Calu3 (cell line): Measurements from ENCODE around the gene RPUSD3. TPM values are rescaled to one million over a fixed set of nuclear protein-coding genes. Genes with fewer than 3 reads are reported as not detected.

Experiments
- BruUV-seq: library from RNA; stranded (reverse); fragments of 400-500 nt; replicated peaks from 2 replicates; lab custom pipeline; 2021; lab: Mats Ljungman, UMichigan
- CTCF ChIA-PET: fragments of 300-600 bp; sonication (Branson Sonifier 250); formaldehyde crosslinking; loops from one replicate; lab custom pipeline; 2022; ENCODE audit warnings: antibody characterized with exemption; lab: Charles Lee
- DNase-seq: peaks from one replicate; pipeline ENCODE4 v3.0.0; 2022
- H3K27ac Mint-ChIP-seq: one replicate; pipeline ENCODE4 v1.8.0; 2022; ENCODE audit warnings: mixed read lengths; ENCODE audit not compliant: unreplicated experiment
- H3K27me3 Mint-ChIP-seq: one replicate; pipeline ENCODE4 v1.8.0; 2022; ENCODE audit warnings: mixed read lengths; ENCODE audit not compliant: unreplicated experiment
- H3K36me3 Mint-ChIP-seq: one replicate; pipeline ENCODE4 v1.8.0; 2022; ENCODE audit warnings: mild to moderate bottlenecking, moderate library complexity, mixed read lengths; ENCODE audit not compliant: insufficient read depth, unreplicated experiment
- H3K4me1 Mint-ChIP-seq: one replicate; pipeline ENCODE4 v1.8.0; 2022; ENCODE audit warnings: mild to moderate bottlenecking, low read depth, mixed read lengths; ENCODE audit not compliant: unreplicated experiment
- H3K4me3 Mint-ChIP-seq: one replicate; pipeline ENCODE4 v1.8.0; 2022; ENCODE audit warnings: mild to moderate bottlenecking, low read depth, moderate library complexity, mixed read lengths; ENCODE audit not compliant: unreplicated experiment
- H3K9me3 Mint-ChIP-seq: one replicate; pipeline ENCODE4 v1.8.0; 2022; ENCODE audit warnings: low read depth, mixed read lengths; ENCODE audit not compliant: unreplicated experiment
- intact Hi-C: fragments of 100-400 bp; cut with micrococcal nuclease; formaldehyde crosslinking; loops from one replicate; pipeline ENCODE4 v1.10.0; 2022; ENCODE audit not compliant: unreplicated experiment
- total RNA-seq: library from RNA; stranded (reverse); gene quantifications from 2 replicates; pipeline ENCODE4 v1.2.3, GENCODE V29; 2022
- TF ChIP-seq, protein P1 (sequence below): fragments of 200-600 bp; IDR thresholded peaks from one replicate; pipeline ENCODE4 v1.8.0; 2022; ENCODE audit warnings: antibody characterized with exemption; ENCODE audit not compliant: unreplicated experiment

The RPUSD3 gene
- total RNA-seq, 1 experiment from 2014 or later, result 41.7 TPM

DNA sequence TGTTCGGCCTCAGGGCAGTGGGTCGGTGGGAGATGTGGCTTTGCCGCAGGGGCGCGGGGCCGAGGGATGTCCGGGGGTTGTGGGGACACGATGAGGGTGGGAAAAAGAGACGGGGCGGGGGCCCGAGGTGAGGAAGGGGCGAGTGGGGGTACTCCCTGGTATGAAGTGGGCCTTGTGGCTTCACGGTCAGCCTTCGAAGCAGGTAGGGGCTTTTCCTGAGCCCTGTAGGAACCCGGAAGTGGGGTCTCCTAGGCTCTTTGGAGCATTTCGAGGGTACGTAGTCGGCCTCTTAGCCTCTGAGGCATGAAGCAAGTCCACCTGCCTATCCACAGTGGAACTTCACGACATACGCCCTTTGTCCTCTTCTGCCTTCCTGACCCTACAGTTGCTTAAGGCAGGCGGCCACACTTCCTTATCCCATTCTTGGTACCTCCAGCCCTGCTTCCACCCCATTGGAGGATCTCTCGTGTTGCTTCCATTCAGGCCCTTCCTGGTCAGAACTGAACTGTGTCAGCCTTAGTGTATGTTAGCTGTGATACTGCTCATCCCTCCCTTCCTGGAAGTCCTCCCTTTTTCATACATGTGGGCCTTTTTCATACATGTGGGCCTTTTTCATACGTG is 50.5 kb downstream of the RPUSD3 start:
- Mint-ChIP-seq H3K4me1 (peaks cover 27% of the 10 kb centered on the region), H3K36me3 (peaks cover 78% of the 10 kb centered on the region), H3K27ac (peak overlapping the region; percentile 100), H3K4me3 (peak overlapping the region; percentile 89), H3K9me3 (no peaks in the 10 kb centered on the region), H3K27me3 (no peaks in the 10 kb centered on the region)
- no TSS peak for BruUV-seq
- intact Hi-C loops, result loop anchor here (5.0 kb wide), 1 partner anchor 76 kb away; no protein-coding TSS in a partner anchor
- TF ChIP-seq, protein P1, sequence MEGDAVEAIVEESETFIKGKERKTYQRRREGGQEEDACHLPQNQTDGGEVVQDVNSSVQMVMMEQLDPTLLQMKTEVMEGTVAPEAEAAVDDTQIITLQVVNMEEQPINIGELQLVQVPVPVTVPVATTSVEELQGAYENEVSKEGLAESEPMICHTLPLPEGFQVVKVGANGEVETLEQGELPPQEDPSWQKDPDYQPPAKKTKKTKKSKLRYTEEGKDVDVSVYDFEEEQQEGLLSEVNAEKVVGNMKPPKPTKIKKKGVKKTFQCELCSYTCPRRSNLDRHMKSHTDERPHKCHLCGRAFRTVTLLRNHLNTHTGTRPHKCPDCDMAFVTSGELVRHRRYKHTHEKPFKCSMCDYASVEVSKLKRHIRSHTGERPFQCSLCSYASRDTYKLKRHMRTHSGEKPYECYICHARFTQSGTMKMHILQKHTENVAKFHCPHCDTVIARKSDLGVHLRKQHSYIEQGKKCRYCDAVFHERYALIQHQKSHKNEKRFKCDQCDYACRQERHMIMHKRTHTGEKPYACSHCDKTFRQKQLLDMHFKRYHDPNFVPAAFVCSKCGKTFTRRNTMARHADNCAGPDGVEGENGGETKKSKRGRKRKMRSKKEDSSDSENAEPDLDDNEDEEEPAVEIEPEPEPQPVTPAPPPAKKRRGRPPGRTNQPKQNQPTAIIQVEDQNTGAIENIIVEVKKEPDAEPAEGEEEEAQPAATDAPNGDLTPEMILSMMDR, result no peak
- DNase-seq, result peak; percentile 23
- CTCF ChIA-PET, result interaction anchor here (1.0 to 1.5 kb wide), 2 partner anchors 12 to 153 kb away, joined by 3 read pairs; no protein-coding TSS in a partner anchor

- no peaks in the 10 kb centered on the region for H3K27me3 Mint-ChIP-seq
- peak within 1 kb of the TSS; percentile 89 for H3K4me3 Mint-ChIP-seq
- DNase-seq, result peak; percentile 90
- intact Hi-C loops, result loop anchor here (5.0 kb wide), 1 partner anchor 75 kb away; no protein-coding TSS in a partner anchor
- CTCF ChIA-PET, result interaction anchor here (0.7 to 1.5 kb wide), 3 partner anchors 12 to 154 kb away, joined by 3 to 4 read pairs (median 3); partner anchors contain the start of gene OGG1
- no peaks in the 10 kb centered on the region for H3K9me3 Mint-ChIP-seq
- TF ChIP-seq, protein P1, result no peak
- H3K27ac Mint-ChIP-seq, result peak within 1 kb of the TSS; percentile 100
- peaks cover 76% of the 10 kb centered on the region for H3K36me3 Mint-ChIP-seq
- peaks cover 27% of the 10 kb centered on the region for H3K4me1 Mint-ChIP-seq
- BruUV-seq, result no TSS peak
These were observed 51.2 kb downstream of the RPUSD3 start, which contains the start of the genes ARPC4 and TADA3 for GRCh38 chr3:9792405-9793160. Gene ARPC4 (plus strand): TSS chr3:9793082. CDS start chr3:9793122, 40 bp downstream. Gene TADA3 (minus strand): TSS chr3:9792473. CDS start chr3:9791466, 1,007 bp downstream.

DNA sequence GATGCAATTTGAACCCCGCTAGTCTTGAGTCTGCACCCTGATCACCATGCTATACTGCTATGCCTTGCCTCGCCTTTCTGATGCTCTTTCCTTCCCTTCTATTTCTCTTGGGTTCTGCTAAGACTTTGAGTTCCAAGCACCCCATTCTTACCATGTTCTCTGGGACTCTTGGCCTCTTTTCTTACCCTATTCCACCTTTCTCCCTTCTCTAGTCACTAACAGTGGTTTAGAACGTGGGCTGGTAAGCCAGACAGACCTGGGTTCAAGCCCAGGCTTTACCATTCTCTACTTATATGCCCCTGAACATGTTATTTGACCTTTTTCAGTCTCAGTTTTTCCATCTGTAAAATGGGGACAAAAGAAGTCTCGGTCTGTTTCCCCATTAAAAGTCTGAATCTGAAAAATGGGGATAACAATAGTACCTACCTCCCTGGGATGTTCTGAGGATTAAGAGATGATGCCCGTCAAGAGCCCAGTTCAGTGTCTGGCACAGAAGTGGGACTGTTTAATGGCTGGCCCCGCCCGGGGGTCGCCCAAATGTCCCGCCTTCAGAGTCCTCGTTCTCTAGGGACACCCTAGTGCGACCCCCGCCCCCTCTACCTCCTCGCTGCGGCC is 51.9 kb downstream of the RPUSD3 start:
- DNase-seq, result no peak
- Mint-ChIP-seq H3K9me3 (no peaks in the 10 kb centered on the region), H3K4me3 (peak overlapping the region; percentile 89), H3K4me1 (peaks cover 27% of the 10 kb centered on the region), H3K27ac (peak overlapping the region; percentile 100), H3K27me3 (no peaks in the 10 kb centered on the region), H3K36me3 (peaks cover 72% of the 10 kb centered on the region)
- BruUV-seq, result TSS peak; percentile 77
- CTCF ChIA-PET, result interaction anchor here (0.7 kb wide), 1 partner anchor 42 kb away, joined by 4 read pairs; the partner anchor contains the start of gene OGG1
- TF ChIP-seq, protein P1, result no peak
- intact Hi-C loops, result loop anchor here (5.0 kb wide), 1 partner anchor 75 kb away; no protein-coding TSS in a partner anchor

DNA sequence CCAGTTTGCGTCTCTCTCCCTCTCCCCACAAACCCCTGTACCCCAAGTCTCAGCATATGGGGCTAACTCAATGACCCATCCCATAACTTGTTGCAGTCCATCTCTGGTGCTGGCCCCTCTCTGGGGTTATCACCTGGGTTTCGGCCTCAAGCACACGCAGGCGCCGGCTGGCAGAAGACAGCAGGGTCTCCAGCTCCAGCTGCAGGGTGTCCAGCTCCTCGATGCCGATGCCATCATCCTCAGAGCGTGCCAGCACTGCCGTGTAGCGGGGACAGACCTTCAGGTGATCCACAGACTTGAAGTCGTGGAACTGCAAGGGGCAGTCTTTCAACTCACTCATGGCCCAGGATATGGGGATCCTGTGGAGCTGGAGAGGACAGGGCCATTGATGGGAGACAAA is 52.7 kb downstream of the RPUSD3 start:
- H3K27ac Mint-ChIP-seq, result no peak overlapping the region
- H3K4me3 Mint-ChIP-seq, result no peak overlapping the region
- no peak for DNase-seq
- CTCF ChIA-PET, result no interaction called here
- H3K27me3 Mint-ChIP-seq, result no peaks in the 10 kb centered on the region
- H3K36me3 Mint-ChIP-seq, result peaks cover 68% of the 10 kb centered on the region
- peaks cover 27% of the 10 kb centered on the region for H3K4me1 Mint-ChIP-seq
- H3K9me3 Mint-ChIP-seq, result no peaks in the 10 kb centered on the region
- intact Hi-C loops, result loop anchor here (5.0 kb wide), 1 partner anchor 74 kb away; no protein-coding TSS in a partner anchor
- TF ChIP-seq, protein P1, result no peak
- BruUV-seq, result no TSS peak
